IMR-90 (cell line): Measurements from ENCODE around the gene PCARE. TPM values are rescaled to one million over a fixed set of nuclear protein-coding genes. Genes with fewer than 3 reads are reported as not detected.

Source experiments
- ATAC-seq: fragments of 200-7000 bp; cut with Tn5 transposase; 2 replicates; pipeline ENCODE4 v1.9.1; 2020; ENCODE audit warnings: low read depth, mild to moderate bottlenecking, moderate library complexity
- BruUV-seq: library from RNA; stranded (reverse); fragments of 400-500 nt; replicated peaks from 2 replicates; lab custom pipeline; 2021; lab: Mats Ljungman, UMichigan
- CTCF ChIA-PET: fragments of 300-600 bp; formaldehyde crosslinking; extraction: SDS; loops from one replicate; lab custom pipeline; 2021; ENCODE audit warnings: antibody characterized with exemption; lab: Yijun Ruan, JAX
- POLR2A ChIA-PET: fragments of 300-600 bp; sonication (Branson Sonifier 250); formaldehyde crosslinking; loops from one replicate; lab custom pipeline; 2022; ENCODE audit warnings: antibody characterized with exemption; ENCODE audit not compliant: unreplicated experiment; lab: Charles Lee
- DNase-seq: peaks from one replicate; pipeline ENCODE4 v3.0.0; 2013
- H2AFZ ChIP-seq: replicated peaks from 2 replicates; pipeline ENCODE3; 2013; ENCODE audit warnings: low read length, mild to moderate bottlenecking; ENCODE audit not compliant: poor library complexity
- H2AK5ac ChIP-seq: 2 replicates; pipeline ENCODE4 v1.6.1; 2013; ENCODE audit warnings: low read depth, low read length, inconsistent platforms
- H2AK9ac ChIP-seq: replicated peaks from 2 replicates; pipeline ENCODE3; 2013; ENCODE audit warnings: mild to moderate bottlenecking, low read depth, low read length, moderate library complexity; ENCODE audit not compliant: poor library complexity
- H2BK120ac ChIP-seq: 2 replicates; pipeline ENCODE4 v1.6.1; 2013; ENCODE audit warnings: low read depth, low read length, inconsistent platforms
- H2BK15ac ChIP-seq: 3 replicates; pipeline ENCODE4 v1.6.1; 2013; ENCODE audit warnings: low read depth, low read length, inconsistent platforms
- H2BK20ac ChIP-seq: 2 replicates; pipeline ENCODE4 v1.6.1; 2013; ENCODE audit warnings: low read depth, mild to moderate bottlenecking, inconsistent platforms, low read length, moderate library complexity
- H2BK5ac ChIP-seq: 2 replicates; pipeline ENCODE4 v1.6.1; 2013; ENCODE audit warnings: mild to moderate bottlenecking, low read depth, low read length, inconsistent platforms; ENCODE audit not compliant: poor library complexity, severe bottlenecking
- H3K14ac ChIP-seq: replicated peaks from 2 replicates; pipeline ENCODE4 v1.6.1; 2013; ENCODE audit warnings: low read depth, low read length, inconsistent platforms
- H3K18ac ChIP-seq: 2 replicates; pipeline ENCODE4 v1.6.1; 2013; ENCODE audit warnings: low read depth, low read length, control low read depth
- H3K23ac ChIP-seq: 2 replicates; pipeline ENCODE4 v1.6.1; 2013; ENCODE audit warnings: low read depth, low read length, inconsistent platforms
- H3K27ac ChIP-seq: 2 replicates; pipeline ENCODE4 v1.5.1; 2013; ENCODE audit warnings: mild to moderate bottlenecking, control low read depth, low read length; ENCODE audit not compliant: insufficient read depth
- H3K27me3 ChIP-seq: 2 replicates; pipeline ENCODE4 v1.6.1; 2013; ENCODE audit warnings: low read length; ENCODE audit not compliant: control insufficient read depth, insufficient read depth
- H3K36me3 ChIP-seq: 2 replicates; pipeline ENCODE4 v1.6.1; 2013; ENCODE audit warnings: low read length, mixed read lengths; ENCODE audit not compliant: control insufficient read depth, insufficient read depth
- H3K4ac ChIP-seq: 2 replicates; pipeline ENCODE4 v1.6.1; 2013; ENCODE audit warnings: low read depth, low read length, inconsistent platforms
- H3K4me1 ChIP-seq: 2 replicates; pipeline ENCODE4 v1.6.1; 2013; ENCODE audit warnings: low read length, mixed read lengths; ENCODE audit not compliant: control insufficient read depth, insufficient read depth
- H3K4me2 ChIP-seq: 2 replicates; pipeline ENCODE4 v1.6.1; 2013; ENCODE audit warnings: low read depth, mild to moderate bottlenecking, control low read depth, low read length, moderate library complexity
- H3K4me3 ChIP-seq: 2 replicates; pipeline ENCODE4 v1.5.1; 2013; ENCODE audit warnings: low read depth, mild to moderate bottlenecking, control low read depth, low read length, moderate library complexity; ENCODE audit not compliant: insufficient read depth
- H3K56ac ChIP-seq: 2 replicates; pipeline ENCODE4 v1.6.1; 2013; ENCODE audit warnings: low read length, inconsistent platforms; ENCODE audit not compliant: insufficient read depth; ENCODE audit errors: extremely low read depth
- H3K79me1 ChIP-seq, 2 experiments: 2 replicates each; pipeline ENCODE4 v1.6.1; 2013; ENCODE audit warnings: low read length in 2 of 2, inconsistent platforms in 1 of 2, low read depth in 1 of 2
- H3K9ac ChIP-seq: 2 replicates; pipeline ENCODE4 v1.6.1; 2013; ENCODE audit warnings: low read depth, low read length, control low read depth
- H3K9me1 ChIP-seq: 2 replicates; pipeline ENCODE4 v1.6.1; 2013; ENCODE audit warnings: low read length, inconsistent platforms; ENCODE audit not compliant: insufficient read depth
- H3K9me3 ChIP-seq: 2 replicates; pipeline ENCODE4 v1.6.1; 2013; ENCODE audit warnings: low read length; ENCODE audit not compliant: control insufficient read depth, insufficient read depth
- H4K20me1 ChIP-seq: 2 replicates; pipeline ENCODE4 v1.6.1; 2013; ENCODE audit warnings: low read length, inconsistent platforms; ENCODE audit not compliant: insufficient read depth
- H4K5ac ChIP-seq: 2 replicates; pipeline ENCODE4 v1.6.1; 2013; ENCODE audit warnings: mild to moderate bottlenecking, low read depth, low read length, control low read depth
- H4K8ac ChIP-seq, 2 experiments: 2 replicates each; pipeline ENCODE4 v1.6.1; 2013; ENCODE audit warnings: low read depth in 2 of 2, low read length in 2 of 2, control low read depth in 1 of 2, inconsistent platforms in 1 of 2
- H4K91ac ChIP-seq: 2 replicates; pipeline ENCODE4 v1.6.1; 2013; ENCODE audit warnings: low read depth, low read length, inconsistent platforms; ENCODE audit not compliant: insufficient read depth
- CTCF ChIP-seq: conservative IDR thresholded peaks from 2 replicates; pipeline ENCODE4 v1.5.1; 2012; ENCODE audit warnings: mild to moderate bottlenecking, low read depth, low read length, improper control_type of control experiment
- MAZ ChIP-seq: IDR thresholded peaks from 2 replicates; pipeline ENCODE4 v1.6.1; 2012; ENCODE audit warnings: low read depth, mild to moderate bottlenecking, low read length, improper control_type of control experiment, moderate library complexity, borderline replicate concordance
- RAD21 ChIP-seq: IDR thresholded peaks from 2 replicates; pipeline ENCODE4 v1.6.1; 2012; ENCODE audit warnings: low read length, improper control_type of control experiment
- RCOR1 ChIP-seq: IDR thresholded peaks from 2 replicates; pipeline ENCODE4 v1.6.1; 2012; ENCODE audit warnings: mild to moderate bottlenecking, low read length, improper control_type of control experiment; ENCODE audit not compliant: insufficient replicate concordance
- SMC3 ChIP-seq: fragments of 150-350 bp; IDR thresholded peaks from 2 replicates; pipeline ENCODE4 v1.6.1; 2016; ENCODE audit warnings: low read depth, mild to moderate bottlenecking, antibody characterized with exemption, low read length, moderate library complexity
- WGBS, 2 experiments: methylation state at CpG; one replicate each; pipeline versions ENCODE4 v1.1.5 to v1.1.7; 2013; ENCODE audit warnings: missing lambda C conversion rate in 2 of 2; ENCODE audit not compliant: insufficient read length in 1 of 2; ENCODE audit errors: extremely low coverage in 2 of 2; 5-methylcytosine and 5-hydroxymethylcytosine counted together
- dilution Hi-C: fragments of 300-500 bp; cut with HindIII; formaldehyde crosslinking; loops from one replicate; pipeline ENCODE4 v1.14.3; 2018; ENCODE audit warnings: low sequenced_read_pairs; ENCODE audit not compliant: unreplicated experiment
- in situ Hi-C: fragments of 300-500 bp; cut with MboI; formaldehyde crosslinking; loops from 3 replicates; pipeline ENCODE4 v1.14.3; 2019; ENCODE audit warnings: low sequenced_read_pairs, inconsistent platforms, mixed read lengths
- intact Hi-C: fragments of 100-400 bp; cut with micrococcal nuclease; formaldehyde crosslinking; loops from 2 replicates; pipeline ENCODE4 v1.10.0; 2022
- polyA plus RNA-seq, 3 experiments: library from polyadenylated mRNA; depleted of rRNA; stranded (reverse); fragments of >200 nt; gene quantifications; 2 replicates each; pipeline ENCODE4 v1.2.3, GENCODE V29; 2012; ENCODE audit warnings: low replicate concordance in 1 of 3
- total RNA-seq: library from RNA; depleted of rRNA; stranded (reverse); fragments of >200 nt; gene quantifications from 2 replicates; pipeline ENCODE4 v1.2.3, GENCODE V29; 2012

The PCARE gene
- total and polyA plus RNA-seq, 2 of the 4 experiments (the other 2 are of a cell fraction): not detected

DNA sequence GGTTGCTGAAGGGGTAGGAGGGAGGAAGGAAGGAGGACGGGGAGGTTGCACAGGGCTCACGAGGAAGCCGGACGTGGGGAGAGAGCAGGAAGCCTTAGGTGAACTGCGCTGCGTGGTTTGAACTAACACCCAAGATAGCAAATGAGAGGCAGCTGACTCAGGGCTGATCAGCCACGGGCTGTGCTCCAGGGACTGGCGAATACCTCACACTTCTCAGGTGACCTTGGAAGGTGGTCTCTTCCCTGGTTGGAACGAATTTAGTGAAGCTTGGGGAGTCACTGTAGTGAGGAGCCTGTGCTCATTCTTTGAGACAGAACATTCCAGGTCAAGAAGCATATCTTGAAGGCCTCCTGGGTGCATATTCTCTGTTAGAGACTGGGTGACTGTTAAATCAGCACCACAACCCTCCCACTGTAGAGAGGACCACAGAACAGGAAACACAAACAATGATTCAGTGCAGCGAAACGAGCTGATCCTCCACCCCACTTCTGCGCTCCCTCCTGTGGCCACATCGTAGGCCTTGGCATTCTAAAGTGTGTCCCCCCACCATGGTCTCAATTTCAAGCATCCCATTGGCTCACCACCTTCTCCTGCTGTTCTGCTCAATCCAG, 59.4 kb downstream of the PCARE start:
- ATAC-seq (peak; percentile 52), DNase-seq (peak; percentile 57)
- H3K18ac ChIP-seq: no peak overlapping the region
- H3K36me3 ChIP-seq: no peaks in the 10 kb centered on the region
- no peak overlapping the region for H4K8ac ChIP-seq
- H3K56ac ChIP-seq: no peak overlapping the region
- no peak overlapping the region for H2AK5ac ChIP-seq
- no peak overlapping the region for H4K5ac ChIP-seq
- ChIA-PET CTCF (interaction anchor here (0.6 kb wide), 2 partner anchors 106 to 247 kb away, joined by 3 read pairs; no protein-coding TSS in a partner anchor), POLR2A (no interaction called here)
- no peak overlapping the region for H2BK5ac ChIP-seq
- no TSS peak for BruUV-seq
- H3K14ac ChIP-seq: 0 out of 2 replicates have a peak overlapping the region, but pooled peaks have one; percentile 57
- no peaks in the 10 kb centered on the region for H3K79me1 ChIP-seq
- dilution Hi-C loops: no loop called here
- in situ Hi-C loops: no loop called here
- H3K4me1 ChIP-seq: peaks cover 18% of the 10 kb centered on the region
- no peak overlapping the region for H3K9ac ChIP-seq
- H3K9me1 ChIP-seq: peaks cover 9% of the 10 kb centered on the region
- H3K27me3 ChIP-seq: peaks cover 4% of the 10 kb centered on the region; the same call in 1 of the 2 replicates
- peak overlapping the region; percentile 61 for H2AK9ac ChIP-seq
- H2BK20ac ChIP-seq: no peak overlapping the region
- H3K4me2 ChIP-seq: no peak overlapping the region
- peak overlapping the region; percentile 80 for H2AFZ ChIP-seq
- TF ChIP-seq SMC3 (0 out of 2 replicates have a peak, but pooled peaks have one; percentile 17), RAD21 (peak; percentile 24), CTCF (0 out of 2 replicates have a peak, but pooled peaks have one; percentile 25), RCOR1 (no peak), MAZ (no peak)
- intact Hi-C loops: no loop called here
- no peak overlapping the region for H3K4me3 ChIP-seq
- no peak overlapping the region for H2BK120ac ChIP-seq
- H4K20me1 ChIP-seq: no peaks in the 10 kb centered on the region; the same call in 1 of the 2 replicates
- H3K27ac ChIP-seq: no peak overlapping the region
- WGBS, 2 experiments: 69% methylated on average over 9 of the region's 13 CpGs; no CpG with 5 or more reads in 1 of the 2 experiments
- no peak overlapping the region for H2BK15ac ChIP-seq
- H3K4ac ChIP-seq: no peak overlapping the region; the same call in 1 of the 2 replicates
- no peaks in the 10 kb centered on the region for H3K9me3 ChIP-seq
- no peak overlapping the region for H4K91ac ChIP-seq
- no peak overlapping the region for H3K23ac ChIP-seq
